ENCODE measurements around the gene KNTC1.

The KNTC1 gene

GRCh38 chr12:122593910-122594309 lies 66.9 kb downstream of the KNTC1 start:
- peaks cover 59 to 66% of the 10 kb centered on the region in 2 experiments for H3K36me3 ChIP-seq (ENCODE audit: control insufficient read depth in 2 of 2, insufficient read depth in 1 of 2, low read length in 2 of 2)
- TF ChIP-seq ZNF639 (tag by site-specific recombination; IDR thresholded peaks at IDR 0.05) (no peak), ZNF623 (tag by site-specific recombination; IDR thresholded peaks at IDR 0.05) (no peak), EGR2 (tag by site-specific recombination; IDR thresholded peaks at IDR 0.05; ENCODE audit: low read depth) (no peak)
- no peaks in the 10 kb centered on the region for H3K9me3 ChIP-seq (ENCODE audit: control insufficient read depth, insufficient read depth, low read depth, low read length)
- no peaks in the 10 kb centered on the region for H3K4me1 ChIP-seq (ENCODE audit: control insufficient read depth, insufficient read depth, low read length)
- CTCF ChIA-PET = interaction anchor here (0.5 to 0.8 kb wide), 2 partner anchors 122 to 194 kb away, joined by 3 to 5 read pairs; no protein-coding TSS in a partner anchor
- no peak overlapping the region for H3K27ac ChIP-seq (ENCODE audit: extremely low read depth, low read depth, low read length)
- H3K4me3 ChIP-seq (ENCODE audit: low read depth, low read length) = no peak overlapping the region
- POLR2A ChIA-PET = no interaction called here

- no peaks in the 10 kb centered on the region for H3K4me1 ChIP-seq (ENCODE audit: control insufficient read depth, insufficient read depth, low read length)
- TF ChIP-seq, protein P1, sequence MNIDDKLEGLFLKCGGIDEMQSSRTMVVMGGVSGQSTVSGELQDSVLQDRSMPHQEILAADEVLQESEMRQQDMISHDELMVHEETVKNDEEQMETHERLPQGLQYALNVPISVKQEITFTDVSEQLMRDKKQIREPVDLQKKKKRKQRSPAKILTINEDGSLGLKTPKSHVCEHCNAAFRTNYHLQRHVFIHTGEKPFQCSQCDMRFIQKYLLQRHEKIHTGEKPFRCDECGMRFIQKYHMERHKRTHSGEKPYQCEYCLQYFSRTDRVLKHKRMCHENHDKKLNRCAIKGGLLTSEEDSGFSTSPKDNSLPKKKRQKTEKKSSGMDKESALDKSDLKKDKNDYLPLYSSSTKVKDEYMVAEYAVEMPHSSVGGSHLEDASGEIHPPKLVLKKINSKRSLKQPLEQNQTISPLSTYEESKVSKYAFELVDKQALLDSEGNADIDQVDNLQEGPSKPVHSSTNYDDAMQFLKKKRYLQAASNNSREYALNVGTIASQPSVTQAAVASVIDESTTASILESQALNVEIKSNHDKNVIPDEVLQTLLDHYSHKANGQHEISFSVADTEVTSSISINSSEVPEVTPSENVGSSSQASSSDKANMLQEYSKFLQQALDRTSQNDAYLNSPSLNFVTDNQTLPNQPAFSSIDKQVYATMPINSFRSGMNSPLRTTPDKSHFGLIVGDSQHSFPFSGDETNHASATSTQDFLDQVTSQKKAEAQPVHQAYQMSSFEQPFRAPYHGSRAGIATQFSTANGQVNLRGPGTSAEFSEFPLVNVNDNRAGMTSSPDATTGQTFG (tag by site-specific recombination; IDR thresholded peaks at IDR 0.05; ENCODE audit: borderline replicate concordance) = no peak
- H3K9me3 ChIP-seq (ENCODE audit: control insufficient read depth, insufficient read depth, low read depth, low read length) = no peaks in the 10 kb centered on the region
- CTCF ChIA-PET = interaction anchor here (0.6 kb wide), 2 partner anchors 266 to 1149 kb away, joined by 4 to 5 read pairs; no protein-coding TSS in a partner anchor
- POLR2A ChIA-PET = no interaction called here
- no peak overlapping the region for H3K27ac ChIP-seq (ENCODE audit: extremely low read depth, low read depth, low read length)
- no peak overlapping the region for H3K4me3 ChIP-seq (ENCODE audit: low read depth, low read length)
- H3K36me3 ChIP-seq (ENCODE audit: control insufficient read depth in 2 of 2, insufficient read depth in 1 of 2, low read length in 2 of 2) = peaks cover 46 to 63% of the 10 kb centered on the region in 2 experiments
These were observed 69.8 kb downstream of the KNTC1 start for GRCh38 chr12:122596838-122597237.

GRCh38 chr12:122602456-122602855 lies 75.4 kb downstream of the KNTC1 start:
- ChIA-PET CTCF (no interaction called here), POLR2A (no interaction called here)
- Histone ChIP-seq H3K9me3 (ENCODE audit: control insufficient read depth, insufficient read depth, low read depth, low read length) (no peaks in the 10 kb centered on the region), H3K36me3 (ENCODE audit: control insufficient read depth in 2 of 2, insufficient read depth in 1 of 2, low read length in 2 of 2) (peaks cover 58 to 66% of the 10 kb centered on the region in 2 experiments), H3K4me1 (ENCODE audit: control insufficient read depth, insufficient read depth, low read length) (no peaks in the 10 kb centered on the region), H3K27ac (ENCODE audit: extremely low read depth, low read depth, low read length) (no peak overlapping the region), H3K4me3 (ENCODE audit: low read depth, low read length) (no peak overlapping the region)
- no peak for TF ChIP-seq ZNF394 (tag by site-specific recombination; IDR thresholded peaks at IDR 0.05; ENCODE audit: borderline replicate concordance)
- TF ChIP-seq KLF1 (tag by site-specific recombination; IDR thresholded peaks at IDR 0.05) = no peak
- no peak for TF ChIP-seq ZNF121 (tag by site-specific recombination; IDR thresholded peaks at IDR 0.05)
- TF ChIP-seq ZNF24 (tag by site-specific recombination; IDR thresholded peaks at IDR 0.05) = no peak
- TF ChIP-seq ZBTB10 (tag by site-specific recombination; IDR thresholded peaks at IDR 0.05) = no peak
- no peak for TF ChIP-seq BCL11B (tag by site-specific recombination; IDR thresholded peaks at IDR 0.05; ENCODE audit: low read depth)
- no peak for TF ChIP-seq HOXA7 (CRISPR knock-in tag; IDR thresholded peaks at IDR 0.05; ENCODE audit: borderline replicate concordance)
- no peak for TF ChIP-seq ZNF280D (tag by site-specific recombination; IDR thresholded peaks at IDR 0.05)
- TF ChIP-seq ZNF354C (tag by site-specific recombination; IDR thresholded peaks at IDR 0.05; ENCODE audit: borderline replicate concordance, low read depth) = no peak
- no peak for TF ChIP-seq ZFHX2 (tag by site-specific recombination; conservative IDR thresholded peaks at IDR 0.05)
- no peak for TF ChIP-seq ZNF211 (tag by site-specific recombination; IDR thresholded peaks at IDR 0.05; ENCODE audit: low read depth)
- TF ChIP-seq ZNF76 (tag by site-specific recombination; IDR thresholded peaks at IDR 0.05; ENCODE audit: borderline replicate concordance, low read depth) = no peak
- no peak for TF ChIP-seq ZNF623 (tag by site-specific recombination; IDR thresholded peaks at IDR 0.05)
- TF ChIP-seq ZNF366 (tag by site-specific recombination; conservative IDR thresholded peaks at IDR 0.05) = no peak
- TF ChIP-seq ZBTB49 (tag by site-specific recombination; IDR thresholded peaks at IDR 0.05; ENCODE audit: low read depth) = no peak
- TF ChIP-seq IKZF3 (tag by site-specific recombination; IDR thresholded peaks at IDR 0.05) = no peak
